Natural killer cell (primary cell): ENCODE measurements around the gene AKAP9. TPM values are rescaled to one million over a fixed set of nuclear protein-coding genes. Genes with fewer than 3 reads are reported as not detected.

Source experiments
- ATAC-seq, 3 donors: fragments of 150-1000 bp in 2 of 3; fragments of 200-7000 bp in 1 of 3; cut with Tn5 transposase; 1 replicate in 1 of 3; 2 replicates in 2 of 3; pipeline ENCODE4 v1.10.0; 2021; ENCODE audit warnings: mild to moderate bottlenecking in 2 of 3, moderate library complexity in 2 of 3
- DNase-seq, 2 donors: peaks; one replicate each; pipeline versions ENCODE4 v3.0.0 to v3.0.0-alpha.2; 2013 to 2021; ENCODE audit warnings: mixed read lengths in 1 of 2
- H3K27ac ChIP-seq: one replicate; pipeline ENCODE4 v1.5.1; 2013; ENCODE audit warnings: mild to moderate bottlenecking, low read length
- H3K27me3 ChIP-seq: one replicate; pipeline ENCODE4 v1.6.1; 2013; ENCODE audit warnings: low read length; ENCODE audit not compliant: control insufficient read depth, insufficient read depth
- H3K36me3 ChIP-seq: one replicate; pipeline ENCODE4 v1.6.1; 2013; ENCODE audit warnings: low read length; ENCODE audit not compliant: control insufficient read depth, insufficient read depth
- H3K4me1 ChIP-seq: one replicate; pipeline ENCODE4 v1.6.1; 2013; ENCODE audit warnings: low read length; ENCODE audit not compliant: control insufficient read depth, insufficient read depth
- H3K4me3 ChIP-seq: one replicate; pipeline ENCODE4 v1.5.1; 2013; ENCODE audit warnings: low read length
- H3K9me3 ChIP-seq: one replicate; pipeline ENCODE4 v1.6.1; 2013; ENCODE audit warnings: low read length; ENCODE audit not compliant: control insufficient read depth, insufficient read depth
- H3K27ac Mint-ChIP-seq, 2 donors: one replicate each; pipeline ENCODE4 v1.8.0; 2022; ENCODE audit warnings: mild to moderate bottlenecking in 2 of 2, mixed read lengths in 2 of 2, moderate library complexity in 1 of 2
- H3K27me3 Mint-ChIP-seq, 2 donors: one replicate each; pipeline ENCODE4 v1.8.0; 2022; ENCODE audit warnings: low read depth in 2 of 2, mixed read lengths in 2 of 2
- H3K36me3 Mint-ChIP-seq: one replicate; pipeline ENCODE4 v1.8.0; 2022; ENCODE audit warnings: mixed read lengths
- H3K4me1 Mint-ChIP-seq, 2 donors: one replicate each; pipeline ENCODE4 v1.8.0; 2022; ENCODE audit warnings: mixed read lengths in 2 of 2
- H3K4me3 Mint-ChIP-seq: one replicate; pipeline ENCODE4 v1.8.0; 2022; ENCODE audit warnings: mild to moderate bottlenecking, moderate library complexity, mixed read lengths
- H3K9me3 Mint-ChIP-seq, 2 donors: one replicate each; pipeline ENCODE4 v1.8.0; 2022; ENCODE audit warnings: mixed read lengths in 2 of 2
- CTCF ChIP-seq: fragments of 200-600 bp; IDR thresholded peaks from one replicate; pipeline ENCODE4 v1.8.0; 2022; ENCODE audit warnings: antibody characterized with exemption
- WGBS: methylation state at CpG from one replicate; pipeline ENCODE4 v1.1.7; 2013; ENCODE audit warnings: missing lambda C conversion rate; ENCODE audit not compliant: insufficient coverage; 5-methylcytosine and 5-hydroxymethylcytosine counted together
- intact Hi-C: fragments of 100-400 bp; cut with micrococcal nuclease; formaldehyde crosslinking; loops from one replicate; pipeline ENCODE4 v1.14.2; 2022
- total RNA-seq, 4 donors: library from RNA; stranded (reverse); fragments of 120-200 nt in 1 of 4; gene quantifications; one replicate each; pipeline versions ENCODE4 v1.2.3 to v1.2.4, GENCODE V29; 2013 to 2022

Gene AKAP9
- total RNA-seq, 3 donors from 2014 or later (not counting 1 experiment from before 2014, with no cell fraction given), result 78.8 to 93.0 (median 81.9) TPM

- 70% methylated on average over 1 of the region's 1 CpG for WGBS
- no peak for ATAC-seq
- H3K36me3 ChIP-seq, result no peaks in the 10 kb centered on the region
- intact Hi-C loops, result no loop called here
- Mint-ChIP-seq H3K9me3 (no peaks in the 10 kb centered on the region), H3K4me3 (no peak overlapping the region), H3K36me3 (no peaks in the 10 kb centered on the region), H3K27me3 (peaks cover 34 to 39% of the 10 kb centered on the region in 2 donors), H3K4me1 (no peaks in the 10 kb centered on the region), H3K27ac (no peak overlapping the region)
- H3K4me1 ChIP-seq, result no peaks in the 10 kb centered on the region
- no peak overlapping the region for H3K4me3 ChIP-seq
- DNase-seq, result no peak
- H3K27me3 ChIP-seq, result peaks cover 2% of the 10 kb centered on the region
- no peaks in the 10 kb centered on the region for H3K9me3 ChIP-seq
- no peak overlapping the region for H3K27ac ChIP-seq
- no peak for TF ChIP-seq CTCF
Observed at GRCh38 chr7:91894781-91895480, 45.7 kb upstream of the AKAP9 start.

- intact Hi-C loops, result no loop called here
- no peak for ATAC-seq
- no peaks in the 10 kb centered on the region for H3K9me3 ChIP-seq
- Mint-ChIP-seq H3K27ac (no peak overlapping the region), H3K4me1 (no peaks in the 10 kb centered on the region), H3K27me3 (peaks cover 12 to 20% of the 10 kb centered on the region in 2 donors), H3K9me3 (no peaks in the 10 kb centered on the region), H3K4me3 (no peak overlapping the region), H3K36me3 (no peaks in the 10 kb centered on the region)
- no peak for DNase-seq
- H3K4me3 ChIP-seq, result no peak overlapping the region
- H3K27ac ChIP-seq, result no peak overlapping the region
- H3K36me3 ChIP-seq, result no peaks in the 10 kb centered on the region
- no peak for TF ChIP-seq CTCF
- no peaks in the 10 kb centered on the region for H3K27me3 ChIP-seq
- H3K4me1 ChIP-seq, result no peaks in the 10 kb centered on the region
- WGBS, result 90% methylated on average over 7 of the region's 10 CpGs
Observed at GRCh38 chr7:91898240-91898992, 42.2 kb upstream of the AKAP9 start.

- Mint-ChIP-seq H3K4me1 (no peaks in the 10 kb centered on the region), H3K9me3 (no peaks in the 10 kb centered on the region), H3K36me3 (no peaks in the 10 kb centered on the region), H3K27ac (no peak overlapping the region), H3K27me3 (peaks cover 5 to 15% of the 10 kb centered on the region in 2 donors), H3K4me3 (no peak overlapping the region)
- Histone ChIP-seq H3K36me3 (no peaks in the 10 kb centered on the region), H3K9me3 (no peaks in the 10 kb centered on the region), H3K4me3 (no peak overlapping the region), H3K4me1 (no peaks in the 10 kb centered on the region), H3K27ac (no peak overlapping the region), H3K27me3 (no peaks in the 10 kb centered on the region)
- DNase-seq (no peak), ATAC-seq (no peak)
- TF ChIP-seq CTCF, result no peak
- intact Hi-C loops, result no loop called here
- WGBS, result 57% methylated on average over 1 of the region's 1 CpG
Observed at GRCh38 chr7:91899563-91899962, 41.1 kb upstream of the AKAP9 start.
